CD8-positive, alpha-beta memory T cell (primary cell): ENCODE measurements around the gene FGFRL1. TPM values are rescaled to one million over a fixed set of nuclear protein-coding genes. Genes with fewer than 3 reads are reported as not detected.

Experiments used
- CTCF ChIA-PET: fragments of 350-600 bp; sonication (Branson Sonifier 250); formaldehyde crosslinking; loops from one replicate; lab custom pipeline; 2021; ENCODE audit warnings: antibody characterized with exemption; lab: Charles Lee
- POLR2A ChIA-PET: fragments of 350-600 bp; sonication (Branson Sonifier 250); formaldehyde crosslinking; loops from one replicate; lab custom pipeline; 2021; ENCODE audit warnings: antibody characterized with exemption; lab: Charles Lee
- DNase-seq, 5 donors: peaks; one replicate each; pipeline versions ENCODE4 v3.0.0 to v3.0.0-alpha.2; 2020 to 2022; ENCODE audit warnings: mixed read lengths in 1 of 5
- H3K27ac ChIP-seq: one replicate; pipeline ENCODE4 v1.7.0; 2013; ENCODE audit warnings: low read depth, mild to moderate bottlenecking, low read length, moderate library complexity
- H3K27me3 ChIP-seq: 2 replicates; pipeline ENCODE4 v1.7.0; 2013; ENCODE audit warnings: low read length, mild to moderate bottlenecking; ENCODE audit not compliant: insufficient read depth, poor library complexity, severe bottlenecking
- H3K36me3 ChIP-seq: 2 replicates; pipeline ENCODE4 v1.7.0; 2013; ENCODE audit warnings: mild to moderate bottlenecking, low read length, moderate library complexity; ENCODE audit not compliant: insufficient read depth
- H3K4me1 ChIP-seq: 2 replicates; pipeline ENCODE4 v1.7.0; 2013; ENCODE audit warnings: mild to moderate bottlenecking, low read length, moderate library complexity; ENCODE audit not compliant: insufficient read depth
- H3K4me3 ChIP-seq: 2 replicates; pipeline ENCODE4 v1.7.0; 2013; ENCODE audit warnings: mild to moderate bottlenecking, low read length
- H3K9me3 ChIP-seq: 2 replicates; pipeline ENCODE4 v1.7.0; 2013; ENCODE audit warnings: mild to moderate bottlenecking, low read length
- H3K27ac Mint-ChIP-seq, 8 donors: one replicate each; pipeline ENCODE4 v1.8.0; 2020 to 2021; ENCODE audit warnings: mixed read lengths in 8 of 8, mild to moderate bottlenecking in 6 of 8, inconsistent platforms in 3 of 8, moderate library complexity in 3 of 8
- H3K27me3 Mint-ChIP-seq, 2 donors: one replicate each; pipeline ENCODE4 v1.8.0; 2020 to 2021; ENCODE audit warnings: mixed read lengths in 2 of 2, mild to moderate bottlenecking in 1 of 2, moderate library complexity in 1 of 2
- H3K36me3 Mint-ChIP-seq, 3 donors: one replicate each; pipeline ENCODE4 v1.8.0; 2020 to 2021; ENCODE audit warnings: mixed read lengths in 3 of 3, inconsistent platforms in 1 of 3, mild to moderate bottlenecking in 1 of 3
- H3K4me1 Mint-ChIP-seq, 3 donors: one replicate each; pipeline ENCODE4 v1.8.0; 2020 to 2021; ENCODE audit warnings: mixed read lengths in 3 of 3, inconsistent platforms in 1 of 3, mild to moderate bottlenecking in 1 of 3
- H3K4me3 Mint-ChIP-seq, 7 donors: one replicate each; pipeline ENCODE4 v1.8.0; 2020 to 2021; ENCODE audit warnings: mixed read lengths in 7 of 7, mild to moderate bottlenecking in 6 of 7, moderate library complexity in 4 of 7, inconsistent platforms in 2 of 7
- H3K9me3 Mint-ChIP-seq, 5 donors: one replicate each; pipeline ENCODE4 v1.8.0; 2020 to 2022; ENCODE audit warnings: mixed read lengths in 5 of 5, mild to moderate bottlenecking in 3 of 5, moderate library complexity in 2 of 5, inconsistent platforms in 1 of 5
- polyA plus RNA-seq: library from polyadenylated mRNA; unstranded; fragments of 300-500 nt; fragmentation: Illumina TruSeq; gene quantifications from one replicate; pipeline ENCODE4 v1.2.3, GENCODE V29; 2021
- total RNA-seq, 2 experiments: library from RNA; stranded (reverse); gene quantifications; one replicate each; pipeline ENCODE4 v1.2.3, GENCODE V29; 2021

The FGFRL1 gene
- total and polyA plus RNA-seq, 3 experiments from 2014 or later: 1.4 to 14.5 (median 12.3) TPM

GRCh38 chr4:1036095-1036494, 24.7 kb downstream of the FGFRL1 start:
- Mint-ChIP-seq H3K4me3 (no peak overlapping the region), H3K9me3 (no peaks in the 10 kb centered on the region), H3K36me3 (no peaks in the 10 kb centered on the region), H3K27me3 (peaks cover 0 to 1% of the 10 kb centered on the region in 2 donors), H3K27ac (no peak overlapping the region), H3K4me1 (no peaks in the 10 kb centered on the region)
- ChIA-PET POLR2A (no interaction called here), CTCF (no interaction called here)
- Histone ChIP-seq H3K36me3 (no peaks in the 10 kb centered on the region), H3K4me1 (no peaks in the 10 kb centered on the region), H3K9me3 (no peaks in the 10 kb centered on the region), H3K27ac (no peak overlapping the region), H3K27me3 (no peaks in the 10 kb centered on the region), H3K4me3 (no peak overlapping the region)
- no peak for DNase-seq

GRCh38 chr4:1036976-1037810, 25.8 kb downstream of the FGFRL1 start:
- Mint-ChIP-seq H3K4me1 (no peaks in the 10 kb centered on the region), H3K4me3 (no peak overlapping the region), H3K9me3 (no peaks in the 10 kb centered on the region), H3K27me3 (peaks cover 0 to 1% of the 10 kb centered on the region in 2 donors), H3K36me3 (no peaks in the 10 kb centered on the region), H3K27ac (no peak overlapping the region)
- DNase-seq: no peak
- CTCF ChIA-PET: no interaction called here
- Histone ChIP-seq H3K9me3 (no peaks in the 10 kb centered on the region), H3K4me3 (no peak overlapping the region), H3K4me1 (no peaks in the 10 kb centered on the region), H3K27me3 (no peaks in the 10 kb centered on the region), H3K36me3 (no peaks in the 10 kb centered on the region), H3K27ac (no peak overlapping the region)
- POLR2A ChIA-PET: no interaction called here

- Histone ChIP-seq H3K9me3 (no peaks in the 10 kb centered on the region), H3K4me3 (no peak overlapping the region), H3K27me3 (no peaks in the 10 kb centered on the region), H3K27ac (no peak overlapping the region), H3K4me1 (no peaks in the 10 kb centered on the region), H3K36me3 (no peaks in the 10 kb centered on the region)
- H3K36me3 Mint-ChIP-seq: no peaks in the 10 kb centered on the region
- H3K27ac Mint-ChIP-seq: no peak overlapping the region
- ChIA-PET CTCF (interaction anchor here (1.0 kb wide), 1 partner anchor 52 kb away, joined by 3 read pairs; the partner anchor contains the start of gene IDUA), POLR2A (no interaction called here)
- H3K4me1 Mint-ChIP-seq: peaks cover 0 to 2% (median 0%) of the 10 kb centered on the region in 3 donors
- DNase-seq: no peak
- no peak overlapping the region for H3K4me3 Mint-ChIP-seq
- peaks cover 3 to 4% of the 10 kb centered on the region in 2 donors for H3K27me3 Mint-ChIP-seq
- H3K9me3 Mint-ChIP-seq: no peaks in the 10 kb centered on the region
Observed at GRCh38 chr4:1038948-1039492, 27.6 kb downstream of the FGFRL1 start.

- no peaks in the 10 kb centered on the region for H3K36me3 Mint-ChIP-seq
- Histone ChIP-seq H3K4me1 (no peaks in the 10 kb centered on the region), H3K27me3 (no peaks in the 10 kb centered on the region), H3K27ac (peak overlapping the region; percentile 43), H3K4me3 (no peak overlapping the region), H3K36me3 (no peaks in the 10 kb centered on the region), H3K9me3 (no peaks in the 10 kb centered on the region)
- no peak for DNase-seq
- ChIA-PET POLR2A (no interaction called here), CTCF (interaction anchor here (1.0 kb wide), 1 partner anchor 53 kb away, joined by 3 read pairs; the partner anchor contains the start of gene IDUA)
- H3K27me3 Mint-ChIP-seq: peaks cover 4 to 7% of the 10 kb centered on the region in 2 donors
- no peak overlapping the region for H3K27ac Mint-ChIP-seq
- H3K9me3 Mint-ChIP-seq: no peaks in the 10 kb centered on the region
- H3K4me1 Mint-ChIP-seq: peaks cover 0 to 2% (median 0%) of the 10 kb centered on the region in 3 donors
- H3K4me3 Mint-ChIP-seq: no peak overlapping the region
Observed at GRCh38 chr4:1039493-1040343, 28.3 kb downstream of the FGFRL1 start.

GRCh38 chr4:1040344-1041146, 29.1 kb downstream of the FGFRL1 start:
- Mint-ChIP-seq H3K36me3 (no peaks in the 10 kb centered on the region), H3K4me1 (peaks cover 0 to 2% (median 0%) of the 10 kb centered on the region in 3 donors), H3K9me3 (no peaks in the 10 kb centered on the region), H3K27ac (no peak overlapping the region), H3K4me3 (no peak overlapping the region), H3K27me3 (peaks cover 5 to 15% of the 10 kb centered on the region in 2 donors)
- Histone ChIP-seq H3K4me1 (no peaks in the 10 kb centered on the region), H3K9me3 (no peaks in the 10 kb centered on the region), H3K36me3 (no peaks in the 10 kb centered on the region), H3K4me3 (no peak overlapping the region), H3K27me3 (peaks cover 5% of the 10 kb centered on the region), H3K27ac (peak overlapping the region; percentile 43)
- no peak for DNase-seq
- CTCF ChIA-PET: no interaction called here
- POLR2A ChIA-PET: no interaction called here

GRCh38 chr4:1041147-1041935, 29.9 kb downstream of the FGFRL1 start:
- H3K27me3 Mint-ChIP-seq: peaks cover 5 to 16% of the 10 kb centered on the region in 2 donors
- CTCF ChIA-PET: no interaction called here
- no peaks in the 10 kb centered on the region for H3K4me1 ChIP-seq
- H3K27ac Mint-ChIP-seq: no peak overlapping the region
- H3K4me3 Mint-ChIP-seq: no peak overlapping the region
- H3K36me3 ChIP-seq: no peaks in the 10 kb centered on the region
- peaks cover 0 to 2% (median 0%) of the 10 kb centered on the region in 3 donors for H3K4me1 Mint-ChIP-seq
- H3K4me3 ChIP-seq: no peak overlapping the region
- no peak for DNase-seq
- no peaks in the 10 kb centered on the region for H3K36me3 Mint-ChIP-seq
- POLR2A ChIA-PET: no interaction called here
- peak overlapping the region; percentile 51 for H3K27ac ChIP-seq
- no peaks in the 10 kb centered on the region for H3K9me3 Mint-ChIP-seq
- peaks cover 5% of the 10 kb centered on the region for H3K27me3 ChIP-seq
- no peaks in the 10 kb centered on the region for H3K9me3 ChIP-seq

- Histone ChIP-seq H3K4me3 (no peak overlapping the region), H3K27me3 (peaks cover 8% of the 10 kb centered on the region), H3K4me1 (no peaks in the 10 kb centered on the region), H3K9me3 (no peaks in the 10 kb centered on the region), H3K27ac (peak overlapping the region; percentile 51), H3K36me3 (no peaks in the 10 kb centered on the region)
- H3K4me3 Mint-ChIP-seq: no peak overlapping the region
- no peaks in the 10 kb centered on the region for H3K36me3 Mint-ChIP-seq
- H3K27me3 Mint-ChIP-seq: peaks cover 7 to 20% of the 10 kb centered on the region in 2 donors
- H3K4me1 Mint-ChIP-seq: peaks cover 0 to 3% (median 2%) of the 10 kb centered on the region in 3 donors
- H3K9me3 Mint-ChIP-seq: no peaks in the 10 kb centered on the region
- H3K27ac Mint-ChIP-seq: no peak overlapping the region
- ChIA-PET POLR2A (no interaction called here), CTCF (no interaction called here)
- no peak for DNase-seq
Observed at GRCh38 chr4:1041936-1042330, 30.5 kb downstream of the FGFRL1 start.
